Transverse colon (tissue), 4 donors: Measurements from ENCODE around the gene ARHGAP6. TPM values are rescaled to one million over a fixed set of nuclear protein-coding genes. Genes with fewer than 3 reads are reported as not detected.
A peak's percentile ranks its signal among the peaks of the same experiment; 100 is the strongest.
"Not testable (repeated sequence)": the region's sequence is repeated elsewhere in the genome, so short reads cannot be mapped to it uniquely, and the experiment has no call there.

Experiments used
- DNase-seq: peaks from one replicate; pipeline ENCODE4 v3.0.0-alpha.2; 2019
- H3K27ac ChIP-seq, 4 donors: fragments of 200-600 bp; sonication (generic); 2 replicates each; pipeline ENCODE4 v1.5.1; 2016 to 2018; ENCODE audit warnings: inconsistent platforms in 4 of 4
- H3K27me3 ChIP-seq: fragments of 200-600 bp; sonication (generic); 2 replicates; pipeline ENCODE4 v1.5.1; 2017; ENCODE audit warnings: inconsistent platforms
- H3K36me3 ChIP-seq, 4 donors: fragments of 200-600 bp; sonication (generic); 2 replicates each; pipeline ENCODE4 v1.5.1; 2017 to 2019; ENCODE audit warnings: inconsistent platforms in 4 of 4
- H3K4me1 ChIP-seq, 4 donors: fragments of 200-600 bp; sonication (generic); 2 replicates each; pipeline ENCODE4 v1.5.1; 2017 to 2020; ENCODE audit warnings: inconsistent platforms in 4 of 4
- H3K4me3 ChIP-seq, 4 donors: fragments of 200-600 bp; sonication (generic); 1 replicate in 1 of 4; 2 replicates in 3 of 4; pipeline versions ENCODE4 v1.5.1 to v1.6.1; 2017 to 2019; ENCODE audit warnings: inconsistent platforms in 4 of 4
- H3K9me3 ChIP-seq, 2 donors: fragments of 200-600 bp; sonication (generic); 2 replicates each; pipeline ENCODE4 v1.5.1; 2017 to 2019; ENCODE audit warnings: inconsistent platforms in 2 of 2
- CTCF ChIP-seq, 5 experiments: fragments of 200-600 bp in 3 of 5; fragments of 450-650 bp in 2 of 5; sonication (generic) in 3 of 5; IDR thresholded peaks; 1 replicate in 2 of 5; 2 replicates in 3 of 5; pipeline ENCODE4 v1.5.1; 2016 to 2017; ENCODE audit warnings: antibody characterized with exemption in 5 of 5, inconsistent platforms in 3 of 5, mild to moderate bottlenecking in 2 of 5, moderate library complexity in 1 of 5
- EP300 ChIP-seq: sonication (generic); formaldehyde crosslinking; IDR thresholded peaks from one replicate; pipeline ENCODE4 v1.6.1; 2017; ENCODE audit warnings: antibody characterized with exemption, low read depth
- POLR2A ChIP-seq: fragments of 450-650 bp; IDR thresholded peaks from one replicate; pipeline ENCODE4 v1.6.1; 2016; ENCODE audit warnings: antibody characterized with exemption, mild to moderate bottlenecking, moderate library complexity
- POLR2AphosphoS5 ChIP-seq, 3 donors: sonication (generic); formaldehyde crosslinking; IDR thresholded peaks; one replicate each; pipeline ENCODE4 v1.6.1; 2016; ENCODE audit warnings: antibody characterized with exemption in 3 of 3
- WGBS, 2 donors: methylation state at CpG; one replicate each; pipeline ENCODE4 v1.1.5; 2018; ENCODE audit warnings: low coverage in 1 of 2; 5-methylcytosine and 5-hydroxymethylcytosine counted together
- in situ Hi-C, 4 donors: fragments of 200-750 bp; cut with MboI; loops; one replicate each; pipeline versions ENCODE4 v1.15.0 to v1.15.1; 2017; ENCODE audit warnings: low sequenced_read_pairs in 3 of 4, low pct_ligation_motif_present in 1 of 4, low pct_unique_long_range_greater_than_20kb in 1 of 4
- intact Hi-C: fragments of 100-400 bp; cut with DNase I; formaldehyde crosslinking; loops from one replicate; pipeline ENCODE4 v1.15.1; 2023; ENCODE audit warnings: low total_unique reads
- total RNA-seq, 4 donors: library from RNA; depleted of rRNA; stranded (reverse); fragments of >200 nt; gene quantifications; one replicate each; pipeline ENCODE4 v1.1.0, GENCODE V29; 2016

Gene ARHGAP6
- total RNA-seq, 4 donors from 2014 or later = 5.0 to 12.4 (median 9.0) TPM

GRCh38 chrX:11528623-11529022, 137.1 kb downstream of the ARHGAP6 start:
- intact Hi-C loops (no loop called here), in situ Hi-C loops (loop anchor here (25.0 kb wide), 3 partner anchors 234 to 1341 kb away; partner anchors contain the start of gene MSL3 (in 2 of the 4))
- 60% methylated on average over 2 of the region's 2 CpGs; no CpG with 5 or more reads in 1 of the 2 donors for WGBS, 2 donors
- TF ChIP-seq EP300 (no peak), POLR2A (no peak), POLR2AphosphoS5 (IDR thresholded peaks at IDR 0.05) (no peak), CTCF (IDR thresholded peaks at IDR 0.05) (no peak)
- no peak for DNase-seq
- no peaks in the 10 kb centered on the region for H3K4me1 ChIP-seq
- no peaks in the 10 kb centered on the region for H3K27me3 ChIP-seq
- no peaks in the 10 kb centered on the region for H3K9me3 ChIP-seq
- no peak overlapping the region for H3K4me3 ChIP-seq
- no peak overlapping the region for H3K27ac ChIP-seq
- H3K36me3 ChIP-seq = no peaks in the 10 kb centered on the region

- intact Hi-C loops = no loop called here
- no peak overlapping the region for H3K27ac ChIP-seq
- 85 to 100% methylated on average over 2 of the region's 2 CpGs for WGBS, 2 donors
These were observed 140.0 kb downstream of the ARHGAP6 start for GRCh38 chrX:11525685-11526084.

GRCh38 chrX:11519234-11519633, 146.5 kb downstream of the ARHGAP6 start:
- H3K27me3 ChIP-seq, H3K4me1 ChIP-seq, H3K27ac ChIP-seq, H3K4me3 ChIP-seq, H3K36me3 ChIP-seq, intact Hi-C loops, DNase-seq, in situ Hi-C loops, H3K9me3 ChIP-seq: not testable (repeated sequence)
- WGBS, 2 donors = 100% methylated on average over 1 of the region's 1 CpG; no CpG with 5 or more reads in 1 of the 2 donors

More at GRCh38 chrX:11525685-11526084, 140.0 kb downstream of the ARHGAP6 start:
- no peaks in the 10 kb centered on the region for H3K27me3 ChIP-seq
- no peaks in the 10 kb centered on the region for H3K36me3 ChIP-seq
- H3K4me3 ChIP-seq = no peak overlapping the region
- no peaks in the 10 kb centered on the region for H3K9me3 ChIP-seq
- no peak for DNase-seq
- no peaks in the 10 kb centered on the region for H3K4me1 ChIP-seq
- in situ Hi-C loops = loop anchor here (25.0 kb wide), 3 partner anchors 237 to 1338 kb away; partner anchors contain the start of gene MSL3 (in 2 of the 4)
- TF ChIP-seq EP300 = peak; percentile 69
- TF ChIP-seq POLR2AphosphoS5 (IDR thresholded peaks at IDR 0.05) = peak in 1 of 3 donors; percentile 59
- TF ChIP-seq POLR2A = no peak

- no peaks in the 10 kb centered on the region for H3K36me3 ChIP-seq
- WGBS, 2 donors = 77 to 83% methylated on average over 2 to 3 of the region's 3 CpGs
- H3K4me3 ChIP-seq = no peak overlapping the region
- no peak for DNase-seq
- H3K27me3 ChIP-seq = no peaks in the 10 kb centered on the region
- no peak for TF ChIP-seq POLR2A
- TF ChIP-seq EP300 = no peak
- no peak for TF ChIP-seq POLR2AphosphoS5 (IDR thresholded peaks at IDR 0.05)
- no peak for TF ChIP-seq CTCF (IDR thresholded peaks at IDR 0.05)
- H3K27ac ChIP-seq = no peak overlapping the region
- intact Hi-C loops = no loop called here
- no peaks in the 10 kb centered on the region for H3K4me1 ChIP-seq
- no peaks in the 10 kb centered on the region for H3K9me3 ChIP-seq
- in situ Hi-C loops = no loop called here
These were observed 155.9 kb downstream of the ARHGAP6 start for GRCh38 chrX:11509786-11510185.

GRCh38 chrX:11504234-11504633, 161.5 kb downstream of the ARHGAP6 start:
- in situ Hi-C loops (no loop called here), intact Hi-C loops (no loop called here)
- Histone ChIP-seq H3K27ac (no peak overlapping the region), H3K4me1 (no peaks in the 10 kb centered on the region), H3K27me3 (no peaks in the 10 kb centered on the region), H3K4me3 (no peak overlapping the region), H3K36me3 (no peaks in the 10 kb centered on the region), H3K9me3 (no peaks in the 10 kb centered on the region)
- 47 to 67% methylated on average over 2 of the region's 2 CpGs for WGBS, 2 donors
- no peak for DNase-seq
- no peak for TF ChIP-seq POLR2A
- TF ChIP-seq POLR2AphosphoS5 (IDR thresholded peaks at IDR 0.05) = no peak
- TF ChIP-seq CTCF (IDR thresholded peaks at IDR 0.05) = no peak
- no peak for TF ChIP-seq EP300
